HG02981 (cell line): ENCODE data around the gene IL21R.
"Not testable (repeated sequence)": the region's sequence is repeated elsewhere in the genome, so short reads cannot be mapped to it uniquely, and the experiment has no call there.

Experiments used
- ATAC-seq: cut with Tn5 transposase; IDR thresholded peaks from one replicate; pipeline ENCODE4 v1.9.1; 2021; ENCODE audit warnings: mild to moderate bottlenecking, moderate library complexity; ENCODE audit not compliant: unreplicated experiment

Gene IL21R

GRCh38 chr16:27374804-27375425 lies 27.1 kb upstream of the IL21R start:
- peak; percentile 37 for ATAC-seq

GRCh38 chr16:27377666-27378485 lies 24.1 kb upstream of the IL21R start:
- ATAC-seq, result no peak

GRCh38 chr16:27378871-27379481 lies 23.0 kb upstream of the IL21R start:
- no peak for ATAC-seq

GRCh38 chr16:27379919-27380318 lies 22.1 kb upstream of the IL21R start:
- no peak for ATAC-seq

- ATAC-seq, result no peak
These were observed 20.7 kb upstream of the IL21R start for GRCh38 chr16:27381236-27381635.

DNA sequence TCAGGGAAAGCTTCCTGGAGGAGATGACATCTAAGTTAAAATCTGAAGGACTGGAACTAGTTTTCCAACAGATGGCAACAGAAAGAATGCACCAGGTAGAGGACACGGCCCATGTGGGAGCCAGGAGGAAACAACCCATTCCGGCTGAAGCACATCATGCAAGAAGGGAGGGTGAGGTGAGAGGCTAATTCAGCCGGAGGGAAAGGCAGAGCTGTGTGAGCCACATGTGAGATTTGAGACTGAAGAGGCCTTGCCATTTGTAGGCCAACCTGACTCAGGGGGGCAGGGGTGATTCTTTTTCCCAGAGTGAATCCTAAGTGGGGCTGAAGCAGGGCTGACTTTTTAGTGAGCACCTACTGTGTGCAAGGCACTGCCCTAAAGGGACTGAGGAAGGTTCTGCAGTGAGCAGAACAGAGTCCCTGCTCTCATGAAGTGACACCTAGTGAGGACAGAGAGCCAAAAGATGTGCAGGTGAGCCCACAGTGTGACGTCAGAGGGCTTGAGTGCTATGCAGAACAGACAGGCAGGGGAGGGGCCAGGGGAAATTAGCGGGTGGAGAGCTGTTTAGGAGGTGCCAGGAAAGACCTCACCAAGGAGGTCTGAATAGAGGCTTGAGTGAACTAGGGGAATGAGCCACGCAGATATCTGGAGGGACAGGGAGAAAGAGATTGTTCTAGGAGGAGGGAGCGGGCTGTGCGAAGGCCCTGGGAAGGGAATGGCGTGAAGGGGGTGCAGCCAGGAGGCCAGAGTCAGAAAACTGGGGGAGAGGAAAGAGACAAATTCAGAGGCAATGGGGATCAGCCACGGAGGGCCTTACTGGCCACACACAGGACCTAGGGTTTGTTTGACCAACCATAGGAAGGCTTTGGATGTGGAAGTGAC lies 19.8 kb upstream of the IL21R start:
- no peak for ATAC-seq

- ATAC-seq, result no peak
These were observed 18.3 kb upstream of the IL21R start for GRCh38 chr16:27383556-27384243.

- ATAC-seq, result no peak
These were observed 17.5 kb upstream of the IL21R start for GRCh38 chr16:27384425-27384824.

- ATAC-seq, result no peak
These were observed 16.6 kb upstream of the IL21R start for GRCh38 chr16:27385398-27385797.

DNA sequence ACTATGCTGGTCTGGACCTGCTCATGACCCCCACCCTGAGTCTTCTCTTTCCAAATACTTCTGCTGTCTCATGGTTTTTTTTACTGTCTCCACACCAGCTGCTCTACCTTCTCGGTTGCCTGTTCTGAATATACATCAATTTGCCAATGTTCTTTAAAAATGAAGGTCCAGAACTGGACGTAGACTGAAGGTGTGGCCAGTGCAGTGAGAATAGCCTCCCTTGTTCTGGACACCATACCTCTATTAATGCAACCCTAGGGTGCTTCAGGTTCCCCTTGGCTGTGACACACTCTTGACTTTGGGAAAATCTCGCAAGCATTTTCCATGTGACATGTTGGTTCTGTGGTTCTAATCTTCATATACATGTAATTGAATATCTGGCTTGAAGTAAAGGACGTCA lies 15.3 kb upstream of the IL21R start:
- ATAC-seq, result no peak

DNA sequence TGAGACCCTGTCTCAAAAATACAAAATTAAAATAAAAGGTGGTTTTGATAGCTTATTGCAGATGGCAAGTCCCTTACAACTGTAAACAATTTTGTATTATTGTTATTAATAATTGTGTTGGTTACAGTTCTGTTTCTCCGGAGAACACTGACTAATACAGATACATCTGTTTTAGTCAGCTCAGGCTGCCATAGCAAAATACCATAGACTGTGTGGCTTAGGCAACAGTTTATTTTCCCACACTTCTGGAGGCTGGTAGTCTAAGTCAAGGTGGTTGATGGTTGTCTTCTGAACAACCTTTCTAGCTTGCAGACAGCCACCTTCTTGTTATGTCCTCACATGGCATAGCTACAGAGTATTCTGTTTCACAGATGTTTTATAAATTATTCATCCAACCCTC lies 14.2 kb upstream of the IL21R start:
- peak; percentile 85 for ATAC-seq

DNA sequence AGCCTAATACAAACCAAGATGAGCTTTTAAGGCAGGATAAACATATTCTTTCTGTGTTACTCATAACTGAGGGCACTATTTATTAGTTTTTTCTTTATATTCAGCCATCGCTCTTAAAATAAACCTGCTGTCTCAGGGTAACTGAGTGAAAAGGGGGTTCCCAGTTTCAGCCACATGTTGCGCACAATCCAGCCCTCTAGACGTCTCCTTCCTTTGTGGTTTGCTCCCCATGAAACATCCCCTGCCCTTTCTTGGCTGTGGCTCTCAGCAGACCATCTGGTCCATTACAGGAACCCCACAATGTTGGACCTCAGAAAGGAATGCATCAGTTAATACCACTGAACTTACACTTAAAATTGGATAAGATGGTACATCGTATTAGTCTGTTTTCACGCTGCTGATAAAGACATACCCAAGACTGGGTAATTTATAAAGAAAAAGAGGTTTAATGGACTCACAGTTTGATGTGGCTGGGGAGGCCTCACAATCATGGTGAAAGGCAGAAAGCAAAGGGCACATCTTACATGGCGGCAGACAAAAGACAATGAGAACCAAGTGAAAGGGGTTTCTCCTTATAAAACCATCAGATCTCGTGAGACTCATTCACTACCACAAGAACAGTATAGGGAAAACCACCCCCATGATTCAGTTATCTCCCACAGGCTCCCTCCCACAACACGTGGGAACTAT lies 12.6 kb upstream of the IL21R start:
- ATAC-seq, result no peak

DNA sequence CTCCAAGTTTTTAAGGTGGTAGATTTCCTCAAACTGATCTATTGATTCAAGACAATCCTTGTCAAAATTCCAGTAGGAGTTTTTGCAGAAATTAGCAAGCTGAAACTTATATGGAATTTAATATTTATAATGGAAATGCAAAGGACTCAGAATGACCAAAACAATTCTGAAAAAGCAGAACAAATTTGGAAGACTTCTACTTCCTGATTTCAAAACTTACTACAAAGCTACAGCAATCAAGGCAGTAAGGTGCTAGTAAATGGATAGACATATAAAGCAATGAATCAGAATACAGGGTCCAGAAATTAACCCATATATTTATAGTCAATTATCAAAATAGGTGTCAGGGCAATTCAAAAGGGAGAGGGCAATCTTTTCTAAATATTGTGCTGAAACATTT lies 11.8 kb upstream of the IL21R start:
- no peak for ATAC-seq

DNA sequence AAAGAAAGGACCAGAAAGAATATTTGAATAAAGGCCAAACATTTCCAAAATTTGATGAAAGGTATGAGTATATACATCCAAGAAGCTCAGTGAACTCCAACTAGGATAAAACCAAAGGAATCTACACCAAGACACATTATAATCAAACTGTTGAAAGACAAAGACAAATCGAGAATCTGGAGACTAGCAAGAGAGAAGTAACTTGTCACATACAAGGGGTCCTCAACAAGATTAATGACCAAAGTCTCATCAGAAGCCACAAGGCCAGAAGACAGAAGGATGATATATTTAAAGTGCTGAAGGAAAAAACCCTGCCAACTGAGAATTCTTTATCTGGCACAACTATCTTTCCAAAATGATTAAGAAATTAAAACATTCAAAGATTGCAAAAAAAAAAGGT lies 9.3 kb upstream of the IL21R start:
- ATAC-seq, result no peak

DNA sequence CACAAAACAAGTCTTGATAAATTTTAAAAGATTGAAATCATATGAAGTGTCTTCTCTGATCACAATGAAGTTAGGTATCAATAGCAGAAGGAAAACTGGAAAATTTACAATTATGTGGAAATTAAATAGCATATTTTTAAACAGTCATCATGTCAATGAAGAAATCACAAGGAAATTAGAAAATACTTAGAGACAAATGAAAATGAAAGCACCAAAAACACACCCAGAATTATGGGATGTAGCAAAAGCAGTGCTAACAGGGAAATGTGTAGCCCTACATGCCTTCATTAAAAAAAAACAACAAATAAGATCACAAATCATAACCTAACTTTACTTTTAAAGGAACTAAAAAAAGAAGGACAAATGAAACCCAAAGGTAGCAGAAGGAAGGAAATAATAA lies 7.5 kb upstream of the IL21R start:
- ATAC-seq, result no peak

- not testable (repeated sequence) for ATAC-seq
These were observed 3.6 kb upstream of the IL21R start for GRCh38 chr16:27398341-27398893.

DNA sequence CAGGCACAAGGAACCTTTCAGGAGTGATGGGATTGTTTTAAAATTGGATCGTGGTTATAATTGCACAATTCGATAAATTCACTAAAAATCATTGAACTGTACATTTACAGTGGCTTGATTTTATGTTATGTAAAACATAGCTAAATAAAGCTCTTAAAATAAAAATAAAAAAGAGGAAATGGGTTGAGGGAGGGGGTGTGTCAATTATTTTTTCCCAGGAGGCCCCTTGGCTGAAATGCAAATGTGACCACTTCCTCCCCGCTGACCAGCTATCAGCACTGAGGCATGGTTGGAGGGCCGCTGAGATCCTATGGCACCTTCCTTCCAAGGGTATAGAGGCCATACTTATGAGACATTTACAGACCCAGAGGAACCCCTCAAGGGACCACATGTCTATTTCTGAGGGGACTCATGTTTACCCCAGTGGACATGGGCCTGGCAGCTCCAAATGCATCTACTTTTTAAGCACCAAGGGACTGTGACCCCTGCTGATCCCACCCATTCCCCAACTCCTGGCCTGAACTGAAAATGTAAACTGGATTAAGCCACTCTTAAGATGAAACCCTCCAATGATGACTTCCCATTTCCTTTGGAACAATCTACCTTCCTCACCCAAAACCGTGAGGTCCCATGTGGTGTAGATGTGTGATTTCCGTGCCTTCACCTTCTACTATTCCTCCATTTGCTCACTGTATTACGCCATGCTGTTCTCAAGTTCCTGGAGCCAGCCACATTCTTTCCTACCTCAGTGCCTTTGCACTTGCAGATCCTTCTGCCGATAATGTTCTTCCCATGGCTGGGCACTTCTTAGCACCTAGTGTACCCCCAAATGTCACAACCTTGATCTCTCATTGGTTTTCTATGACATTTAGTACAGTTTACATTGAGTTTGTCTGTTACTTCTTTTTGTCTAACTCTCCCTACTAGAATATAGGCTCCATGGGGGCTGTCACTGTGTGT lies 2.8 kb upstream of the IL21R start:
- peak; percentile 31 for ATAC-seq

- no peak for ATAC-seq
These were observed 2.0 kb upstream of the IL21R start for GRCh38 chr16:27399969-27400368.
